Fibroblast of the aortic adventitia (primary cell): ENCODE results near the gene PHETA2. TPM values are rescaled to one million over a fixed set of nuclear protein-coding genes. Genes with fewer than 3 reads are reported as not detected.

Source experiments
- DNase-seq: peaks from one replicate; pipeline ENCODE4 v3.0.0-alpha.2; 2010; ENCODE audit warnings: low read depth
- H3K4me3 ChIP-seq: 2 replicates; pipeline ENCODE4 v1.5.1; 2011; ENCODE audit warnings: low read depth, mild to moderate bottlenecking, control low read depth, low read length, moderate library complexity
- total RNA-seq: library from RNA; depleted of rRNA; stranded (reverse); fragments of >200 nt; gene quantifications from 2 replicates; pipeline ENCODE4 v1.2.3, GENCODE V29; 2012; ENCODE audit warnings: low replicate concordance
- TF ChIP-seq, protein P1 (sequence below): IDR thresholded peaks from 2 replicates; pipeline ENCODE4 v1.5.1; 2011; ENCODE audit warnings: mild to moderate bottlenecking, low read length, control low read depth, inconsistent platforms; ENCODE audit not compliant: insufficient read depth

PHETA2 gene
- total RNA-seq, 1 donor = 18.1 TPM

- peak overlapping the region; percentile 93 for H3K4me3 ChIP-seq
- peak; percentile 60 for DNase-seq
- TF ChIP-seq, protein P1, sequence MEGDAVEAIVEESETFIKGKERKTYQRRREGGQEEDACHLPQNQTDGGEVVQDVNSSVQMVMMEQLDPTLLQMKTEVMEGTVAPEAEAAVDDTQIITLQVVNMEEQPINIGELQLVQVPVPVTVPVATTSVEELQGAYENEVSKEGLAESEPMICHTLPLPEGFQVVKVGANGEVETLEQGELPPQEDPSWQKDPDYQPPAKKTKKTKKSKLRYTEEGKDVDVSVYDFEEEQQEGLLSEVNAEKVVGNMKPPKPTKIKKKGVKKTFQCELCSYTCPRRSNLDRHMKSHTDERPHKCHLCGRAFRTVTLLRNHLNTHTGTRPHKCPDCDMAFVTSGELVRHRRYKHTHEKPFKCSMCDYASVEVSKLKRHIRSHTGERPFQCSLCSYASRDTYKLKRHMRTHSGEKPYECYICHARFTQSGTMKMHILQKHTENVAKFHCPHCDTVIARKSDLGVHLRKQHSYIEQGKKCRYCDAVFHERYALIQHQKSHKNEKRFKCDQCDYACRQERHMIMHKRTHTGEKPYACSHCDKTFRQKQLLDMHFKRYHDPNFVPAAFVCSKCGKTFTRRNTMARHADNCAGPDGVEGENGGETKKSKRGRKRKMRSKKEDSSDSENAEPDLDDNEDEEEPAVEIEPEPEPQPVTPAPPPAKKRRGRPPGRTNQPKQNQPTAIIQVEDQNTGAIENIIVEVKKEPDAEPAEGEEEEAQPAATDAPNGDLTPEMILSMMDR = no peak
These were observed 6.2 kb downstream of the PHETA2 start for GRCh38 chr22:42080287-42080686.

DNA sequence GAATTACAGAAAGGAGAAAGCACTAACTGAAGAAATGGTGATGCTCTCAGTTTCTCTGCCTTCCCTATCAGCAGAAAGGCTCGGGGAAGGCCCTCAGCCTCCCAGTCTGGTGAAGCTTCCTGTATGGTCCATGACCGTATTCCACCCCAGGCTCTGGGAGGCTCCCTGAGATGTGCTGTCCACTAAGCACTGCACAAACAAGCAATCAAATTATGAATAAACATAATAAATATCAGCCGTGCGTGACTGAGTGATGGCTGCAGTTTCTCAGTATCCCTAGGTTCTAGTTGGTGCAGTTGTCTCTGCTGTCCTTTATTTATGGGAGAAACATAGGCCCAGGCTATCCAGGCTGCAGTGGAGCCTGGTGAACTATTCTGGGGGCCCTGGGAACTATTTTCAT is 9.1 kb downstream of the PHETA2 start:
- no peak for DNase-seq
- TF ChIP-seq, protein P1 = no peak
- no peak overlapping the region for H3K4me3 ChIP-seq

- no peak for DNase-seq
- TF ChIP-seq, protein P1 = no peak
- no peak overlapping the region for H3K4me3 ChIP-seq
These were observed 10.8 kb downstream of the PHETA2 start for GRCh38 chr22:42084874-42085273.

DNA sequence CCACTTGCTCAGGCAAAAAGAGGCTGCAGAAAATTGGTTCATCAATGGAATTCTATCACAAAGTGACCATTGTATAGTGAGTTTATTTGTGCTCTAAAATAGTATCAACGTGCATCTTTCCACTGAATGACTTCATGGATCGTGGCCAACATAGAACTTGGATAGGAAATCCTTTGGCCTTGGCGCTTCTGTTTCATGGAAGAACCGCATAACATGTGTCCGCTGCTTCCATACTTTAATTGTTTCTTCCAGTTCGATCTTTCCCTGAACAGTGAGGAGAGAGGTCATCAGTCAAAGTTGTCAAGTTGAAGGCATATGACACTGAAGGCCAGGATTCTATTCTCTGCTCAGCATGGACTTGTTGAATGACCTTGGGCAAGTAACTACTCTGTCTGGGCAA is 12.0 kb downstream of the PHETA2 start:
- DNase-seq = no peak
- TF ChIP-seq, protein P1 = no peak

DNA sequence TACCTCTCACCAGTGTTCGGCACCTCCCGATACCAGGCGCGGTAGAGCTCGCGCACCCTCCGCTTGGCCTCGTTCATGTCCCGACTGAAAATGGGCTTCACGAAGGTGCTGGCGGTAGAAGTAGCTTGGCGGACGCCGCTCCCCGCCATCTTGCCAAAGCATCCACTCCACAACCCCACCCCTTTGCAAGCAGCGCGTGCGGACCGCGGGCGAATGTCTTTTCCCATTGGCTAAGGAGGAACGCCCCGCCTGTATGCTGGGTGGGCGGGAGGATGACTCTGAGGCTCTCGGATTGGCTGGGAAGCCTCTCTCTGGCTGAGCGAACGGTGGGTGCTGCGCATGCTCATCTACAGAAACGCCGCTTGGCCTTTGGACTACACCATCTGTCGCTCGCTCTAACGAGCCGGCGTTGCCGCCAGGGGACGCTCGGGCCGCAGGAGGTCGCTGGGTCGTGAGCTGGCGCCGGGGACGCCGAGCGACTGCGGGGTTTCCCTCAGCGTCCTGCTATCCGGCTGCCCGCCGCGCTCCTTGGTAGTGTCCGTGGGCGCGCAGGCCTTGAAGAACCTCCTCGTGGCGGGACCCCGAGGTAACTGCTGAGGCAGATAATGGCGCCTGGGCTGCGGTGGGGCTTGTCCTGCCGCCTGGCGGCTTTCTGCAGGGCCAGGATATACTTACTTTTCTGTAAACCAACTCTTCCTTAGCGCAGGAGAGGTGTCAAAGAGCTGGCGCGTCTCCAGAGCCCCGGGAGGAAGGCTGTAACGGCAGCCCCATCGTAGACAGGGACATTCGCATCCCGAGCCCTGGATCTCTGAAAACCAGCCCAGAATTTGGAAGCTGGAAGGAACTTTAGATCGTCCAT is 16.8 kb downstream of the PHETA2 start, which contains the start of gene NDUFA6:
TSS of gene NDUFA6 (minus strand) at position 177 of the 859 bp plus-strand sequence. CDS start at position 149, 28 bp downstream.
- TF ChIP-seq, protein P1 = peak; percentile 42

More for the DNA sequence above, 12.0 kb downstream of the PHETA2 start:
- H3K4me3 ChIP-seq = no peak overlapping the region

GRCh38 chr22:42091455-42091782 is 17.4 kb downstream of the PHETA2 start:
- H3K4me3 ChIP-seq = peak overlapping the region; percentile 77
- no peak for DNase-seq
- TF ChIP-seq, protein P1 = no peak

More for the DNA sequence above, 16.8 kb downstream of the PHETA2 start, which contains the start of gene NDUFA6:
- peak; percentile 98 for DNase-seq
- peak within 1 kb of the TSS; percentile 97 for H3K4me3 ChIP-seq
